Measurements from ENCODE around the gene SCD5. TPM values are rescaled to one million over a fixed set of nuclear protein-coding genes. Genes with fewer than 3 reads are reported as not detected.

Gene SCD5
- total and polyA plus RNA-seq, 2 donors (not counting 1 experiment from before 2014, with no cell fraction given) = 0.03 TPM; not detected in 1

DNA sequence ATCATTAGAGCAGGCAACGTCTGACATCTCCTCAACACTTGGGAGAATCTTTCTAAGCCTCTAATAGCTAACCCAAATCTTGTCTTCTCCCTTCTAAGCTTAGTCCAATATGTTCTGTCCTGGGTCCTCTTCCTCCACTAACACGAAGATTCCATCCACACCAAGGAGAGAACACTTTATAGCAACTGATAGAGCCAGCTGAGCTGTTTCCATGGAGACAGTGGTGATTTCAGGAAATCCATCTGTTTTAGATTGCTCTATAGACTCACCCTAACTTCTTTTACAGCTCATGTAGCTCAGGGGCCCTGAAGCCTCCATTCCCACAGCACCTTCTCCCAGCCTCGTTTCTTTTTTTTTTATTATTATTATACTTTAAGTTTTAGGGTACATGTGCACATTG lies 37.4 kb downstream of the SCD5 start:
- no peak overlapping the region for H3K4me3 ChIP-seq (ENCODE audit: control extremely low read depth in 1 of 5, extremely low read depth in 1 of 5, insufficient read depth in 1 of 5, low read depth in 2 of 5, low read length in 4 of 5)
- CTCF ChIA-PET = no interaction called here
- no peak for ATAC-seq (ENCODE audit: low read depth)
- no peak for DNase-seq
- peaks cover 0 to 19% (median 6%) of the 10 kb centered on the region in 3 donors for H3K9me3 ChIP-seq (ENCODE audit: control extremely low read depth in 1 of 3, control insufficient read depth in 2 of 3, insufficient read depth in 1 of 3, low read length in 2 of 3)
- no peak overlapping the region for H3K4me3 Mint-ChIP-seq
- H3K4me1 ChIP-seq (ENCODE audit: control insufficient read depth in 2 of 2, insufficient read depth in 2 of 2, low read length in 2 of 2) = no peaks in the 10 kb centered on the region
- no peak overlapping the region for H2AFZ ChIP-seq (ENCODE audit: insufficient read depth, low read depth, low read length, poor library complexity, severe bottlenecking)
- H3K27me3 ChIP-seq (replicated peaks in 1 of 4; ENCODE audit: control extremely low read depth in 1 of 4, control insufficient read depth in 3 of 4, insufficient read depth in 4 of 4, low read length in 3 of 4) = peaks cover 0 to 2% (median 0%) of the 10 kb centered on the region in 4 experiments
- no peak overlapping the region for H3K27ac Mint-ChIP-seq
- H3K9ac ChIP-seq (ENCODE audit: low read length) = no peak overlapping the region
- no peaks in the 10 kb centered on the region for H4K20me1 ChIP-seq (ENCODE audit: control insufficient read depth, insufficient read depth, low read length, poor library complexity, severe bottlenecking)
- H3K36me3 ChIP-seq (replicated peaks in 1 of 2; ENCODE audit: control extremely low read depth in 1 of 2, control insufficient read depth in 1 of 2, extremely low read depth in 1 of 2, insufficient read depth in 2 of 2, low read length in 1 of 2) = no peaks in the 10 kb centered on the region
- WGBS (ENCODE audit: insufficient coverage) = 33% methylated on average over 2 of the region's 3 CpGs
- no peaks in the 10 kb centered on the region for H3K79me2 ChIP-seq (ENCODE audit: control insufficient read depth, insufficient read depth, low read length)
- H3K27ac ChIP-seq (ENCODE audit: low read length in 2 of 2) = no peak overlapping the region
- H3K9me3 Mint-ChIP-seq (ENCODE audit: insufficient read depth) = no peaks in the 10 kb centered on the region
- POLR2A ChIA-PET = no interaction called here
- H3K27me3 Mint-ChIP-seq = peaks cover 5% of the 10 kb centered on the region
- H3K4me1 Mint-ChIP-seq = peaks cover 2% of the 10 kb centered on the region
- no peak overlapping the region for H3K4me2 ChIP-seq (replicated peaks; ENCODE audit: low read depth, low read length, poor library complexity, severe bottlenecking)
- intact Hi-C loops (cut with micrococcal nuclease) = no loop called here
- TF ChIP-seq EZH2 (IDR thresholded peaks at IDR 0.05; ENCODE audit: borderline replicate concordance, insufficient read depth, low read depth, low read length, poor library complexity, severe bottlenecking) = no peak
- TF ChIP-seq, protein P1, sequence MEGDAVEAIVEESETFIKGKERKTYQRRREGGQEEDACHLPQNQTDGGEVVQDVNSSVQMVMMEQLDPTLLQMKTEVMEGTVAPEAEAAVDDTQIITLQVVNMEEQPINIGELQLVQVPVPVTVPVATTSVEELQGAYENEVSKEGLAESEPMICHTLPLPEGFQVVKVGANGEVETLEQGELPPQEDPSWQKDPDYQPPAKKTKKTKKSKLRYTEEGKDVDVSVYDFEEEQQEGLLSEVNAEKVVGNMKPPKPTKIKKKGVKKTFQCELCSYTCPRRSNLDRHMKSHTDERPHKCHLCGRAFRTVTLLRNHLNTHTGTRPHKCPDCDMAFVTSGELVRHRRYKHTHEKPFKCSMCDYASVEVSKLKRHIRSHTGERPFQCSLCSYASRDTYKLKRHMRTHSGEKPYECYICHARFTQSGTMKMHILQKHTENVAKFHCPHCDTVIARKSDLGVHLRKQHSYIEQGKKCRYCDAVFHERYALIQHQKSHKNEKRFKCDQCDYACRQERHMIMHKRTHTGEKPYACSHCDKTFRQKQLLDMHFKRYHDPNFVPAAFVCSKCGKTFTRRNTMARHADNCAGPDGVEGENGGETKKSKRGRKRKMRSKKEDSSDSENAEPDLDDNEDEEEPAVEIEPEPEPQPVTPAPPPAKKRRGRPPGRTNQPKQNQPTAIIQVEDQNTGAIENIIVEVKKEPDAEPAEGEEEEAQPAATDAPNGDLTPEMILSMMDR (IDR thresholded peaks at IDR 0.05) = no peak

DNA sequence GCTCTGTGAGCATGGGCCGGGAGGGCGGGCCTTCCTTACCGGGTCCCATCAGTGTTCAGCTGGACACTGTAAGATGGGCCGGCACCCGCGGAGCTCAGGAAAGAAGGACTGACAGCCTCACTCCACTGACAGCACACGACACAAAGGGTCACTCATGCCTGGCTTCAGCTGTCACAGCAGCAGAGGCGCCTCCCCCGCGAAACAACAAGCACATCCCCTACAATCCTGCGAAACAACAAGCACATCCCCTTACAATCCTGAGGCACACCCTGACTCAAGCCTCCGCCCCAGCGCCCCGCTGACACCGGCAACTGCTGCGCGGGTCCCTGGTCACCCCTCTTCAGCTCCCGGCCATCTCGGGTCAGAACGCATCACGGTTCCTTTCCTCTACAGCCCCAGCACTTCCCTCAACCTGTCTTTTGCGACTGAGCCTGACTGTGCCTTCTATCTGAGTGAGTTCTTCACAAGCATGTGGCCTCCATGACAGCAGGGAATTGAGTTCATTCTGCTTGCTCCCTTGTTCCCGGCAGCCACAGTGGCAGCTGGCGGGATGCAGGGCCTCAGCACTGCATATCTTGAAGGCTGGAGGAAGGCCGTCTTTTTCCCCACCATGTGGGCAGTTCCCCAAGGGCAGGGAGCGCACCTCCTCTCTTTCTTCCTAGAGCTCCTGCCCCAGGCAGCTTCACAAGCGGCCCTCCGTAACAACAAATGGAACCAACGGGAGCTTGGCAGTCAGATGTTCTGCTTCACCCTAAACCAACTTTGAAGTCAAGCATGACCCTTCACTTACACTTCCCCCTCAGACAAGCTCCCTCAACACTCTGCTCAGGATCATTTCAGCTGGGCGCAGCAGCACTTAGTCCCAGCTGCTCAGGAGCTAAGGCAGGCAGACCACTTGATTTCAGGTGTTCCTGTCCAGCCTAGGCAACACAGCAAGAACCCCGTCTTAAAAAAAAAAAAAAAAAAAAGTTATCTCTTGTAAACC lies 39.6 kb downstream of the SCD5 start:
- no peak overlapping the region for H3K4me3 ChIP-seq (ENCODE audit: control extremely low read depth in 1 of 5, extremely low read depth in 1 of 5, insufficient read depth in 1 of 5, low read depth in 2 of 5, low read length in 4 of 5)
- H3K27me3 ChIP-seq (replicated peaks in 1 of 4; ENCODE audit: control extremely low read depth in 1 of 4, control insufficient read depth in 3 of 4, insufficient read depth in 4 of 4, low read length in 3 of 4) = peaks cover 0 to 4% (median under 1%) of the 10 kb centered on the region in 4 experiments
- no peak overlapping the region for H3K4me2 ChIP-seq (replicated peaks; ENCODE audit: low read depth, low read length, poor library complexity, severe bottlenecking)
- H3K9ac ChIP-seq (ENCODE audit: low read length) = no peak overlapping the region
- H3K36me3 ChIP-seq (replicated peaks in 1 of 2; ENCODE audit: control extremely low read depth in 1 of 2, control insufficient read depth in 1 of 2, extremely low read depth in 1 of 2, insufficient read depth in 2 of 2, low read length in 1 of 2) = no peaks in the 10 kb centered on the region
- H3K9me3 ChIP-seq (ENCODE audit: control extremely low read depth in 1 of 3, control insufficient read depth in 2 of 3, insufficient read depth in 1 of 3, low read length in 2 of 3) = peaks cover 0 to 8% (median 0%) of the 10 kb centered on the region in 3 donors
- ChIA-PET POLR2A (no interaction called here), CTCF (no interaction called here)
- ATAC-seq (ENCODE audit: low read depth) (no peak), DNase-seq (no peak)
- 85% methylated on average over 29 of the region's 31 CpGs for WGBS (ENCODE audit: insufficient coverage)
- no peak overlapping the region for H3K4me3 Mint-ChIP-seq
- H3K27ac Mint-ChIP-seq = no peak overlapping the region
- H3K27me3 Mint-ChIP-seq = peaks cover 5% of the 10 kb centered on the region
- H4K20me1 ChIP-seq (ENCODE audit: control insufficient read depth, insufficient read depth, low read length, poor library complexity, severe bottlenecking) = no peaks in the 10 kb centered on the region
- TF ChIP-seq, protein P1 (IDR thresholded peaks at IDR 0.05) = no peak
- TF ChIP-seq EZH2 (IDR thresholded peaks at IDR 0.05; ENCODE audit: borderline replicate concordance, insufficient read depth, low read depth, low read length, poor library complexity, severe bottlenecking) = no peak
- H2AFZ ChIP-seq (ENCODE audit: insufficient read depth, low read depth, low read length, poor library complexity, severe bottlenecking) = no peak overlapping the region
- H3K4me1 Mint-ChIP-seq = peaks cover 2% of the 10 kb centered on the region
- no peaks in the 10 kb centered on the region for H3K4me1 ChIP-seq (ENCODE audit: control insufficient read depth in 2 of 2, insufficient read depth in 2 of 2, low read length in 2 of 2)
- H3K9me3 Mint-ChIP-seq (ENCODE audit: insufficient read depth) = no peaks in the 10 kb centered on the region
- H3K27ac ChIP-seq (ENCODE audit: low read length in 2 of 2) = no peak overlapping the region
- intact Hi-C loops (cut with micrococcal nuclease) = no loop called here
- no peaks in the 10 kb centered on the region for H3K79me2 ChIP-seq (ENCODE audit: control insufficient read depth, insufficient read depth, low read length)

Data from B cell (primary cell).